ENCODE data around the gene THRAP3. TPM values are rescaled to one million over a fixed set of nuclear protein-coding genes. Genes with fewer than 3 reads are reported as not detected.

The THRAP3 gene
- total and polyA plus RNA-seq, 9 of the 15 experiments (the other 6 are each of a cell fraction or from before 2014, with no cell fraction given): 66.2 to 135 (median 113) TPM

DNA sequence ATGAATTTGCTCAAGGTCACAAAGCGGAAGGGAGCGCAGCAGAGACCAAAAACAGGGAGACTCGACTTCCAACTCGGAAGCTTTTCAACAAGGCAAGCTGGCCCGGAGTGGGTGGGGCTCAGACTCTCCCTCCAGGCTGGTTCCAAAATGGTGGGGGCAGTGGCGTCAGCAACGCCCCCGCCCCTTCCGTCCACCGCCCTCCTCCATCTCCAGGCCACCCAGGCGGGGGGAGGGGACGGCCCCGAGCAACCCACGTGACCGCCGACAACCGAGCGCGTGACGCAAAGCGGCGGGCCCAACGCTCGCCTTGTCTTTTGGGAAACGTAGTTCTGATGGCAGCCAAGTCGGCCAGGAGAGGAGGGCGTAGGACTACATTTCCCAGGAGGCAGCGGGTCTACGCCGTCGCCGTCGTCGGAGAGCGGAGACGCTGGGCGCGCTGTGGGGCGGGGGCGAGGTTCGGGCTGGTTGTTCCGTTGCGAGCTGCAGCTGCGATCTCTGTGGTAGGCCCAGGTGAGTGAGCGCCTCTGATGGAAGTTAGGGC, at the start of gene THRAP3 (continued):
- TF ChIP-seq, protein P1, sequence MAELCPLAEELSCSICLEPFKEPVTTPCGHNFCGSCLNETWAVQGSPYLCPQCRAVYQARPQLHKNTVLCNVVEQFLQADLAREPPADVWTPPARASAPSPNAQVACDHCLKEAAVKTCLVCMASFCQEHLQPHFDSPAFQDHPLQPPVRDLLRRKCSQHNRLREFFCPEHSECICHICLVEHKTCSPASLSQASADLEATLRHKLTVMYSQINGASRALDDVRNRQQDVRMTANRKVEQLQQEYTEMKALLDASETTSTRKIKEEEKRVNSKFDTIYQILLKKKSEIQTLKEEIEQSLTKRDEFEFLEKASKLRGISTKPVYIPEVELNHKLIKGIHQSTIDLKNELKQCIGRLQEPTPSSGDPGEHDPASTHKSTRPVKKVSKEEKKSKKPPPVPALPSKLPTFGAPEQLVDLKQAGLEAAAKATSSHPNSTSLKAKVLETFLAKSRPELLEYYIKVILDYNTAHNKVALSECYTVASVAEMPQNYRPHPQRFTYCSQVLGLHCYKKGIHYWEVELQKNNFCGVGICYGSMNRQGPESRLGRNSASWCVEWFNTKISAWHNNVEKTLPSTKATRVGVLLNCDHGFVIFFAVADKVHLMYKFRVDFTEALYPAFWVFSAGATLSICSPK (IDR thresholded peaks at IDR 0.05; ENCODE audit: borderline replicate concordance): no peak
- TF ChIP-seq PYGO2 (tag; IDR thresholded peaks at IDR 0.05) (no peak), SETDB1 (IDR thresholded peaks at IDR 0.05; ENCODE audit: low read length) (no peak), CGGBP1 (CRISPR knock-in tag; IDR thresholded peaks at IDR 0.05) (peak; percentile 84; the same call in 1 of the 2 replicates), IRF9 (tag; IDR thresholded peaks at IDR 0.05) (no peak), ZNF518B (CRISPR knock-in tag; IDR thresholded peaks at IDR 0.05) (no peak), NFE2L1 (tag; IDR thresholded peaks at IDR 0.05; ENCODE audit: borderline replicate concordance, low read depth) (no peak), ZNF830 (CRISPR knock-in tag; IDR thresholded peaks at IDR 0.05) (no peak)
- TF ChIP-seq, protein P2, sequence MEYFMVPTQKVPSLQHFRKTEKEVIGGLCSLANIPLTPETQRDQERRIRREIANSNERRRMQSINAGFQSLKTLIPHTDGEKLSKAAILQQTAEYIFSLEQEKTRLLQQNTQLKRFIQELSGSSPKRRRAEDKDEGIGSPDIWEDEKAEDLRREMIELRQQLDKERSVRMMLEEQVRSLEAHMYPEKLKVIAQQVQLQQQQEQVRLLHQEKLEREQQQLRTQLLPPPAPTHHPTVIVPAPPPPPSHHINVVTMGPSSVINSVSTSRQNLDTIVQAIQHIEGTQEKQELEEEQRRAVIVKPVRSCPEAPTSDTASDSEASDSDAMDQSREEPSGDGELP (CRISPR knock-in tag; IDR thresholded peaks at IDR 0.05; ENCODE audit: borderline replicate concordance): peak; percentile 97
- TF ChIP-seq, protein P3, sequence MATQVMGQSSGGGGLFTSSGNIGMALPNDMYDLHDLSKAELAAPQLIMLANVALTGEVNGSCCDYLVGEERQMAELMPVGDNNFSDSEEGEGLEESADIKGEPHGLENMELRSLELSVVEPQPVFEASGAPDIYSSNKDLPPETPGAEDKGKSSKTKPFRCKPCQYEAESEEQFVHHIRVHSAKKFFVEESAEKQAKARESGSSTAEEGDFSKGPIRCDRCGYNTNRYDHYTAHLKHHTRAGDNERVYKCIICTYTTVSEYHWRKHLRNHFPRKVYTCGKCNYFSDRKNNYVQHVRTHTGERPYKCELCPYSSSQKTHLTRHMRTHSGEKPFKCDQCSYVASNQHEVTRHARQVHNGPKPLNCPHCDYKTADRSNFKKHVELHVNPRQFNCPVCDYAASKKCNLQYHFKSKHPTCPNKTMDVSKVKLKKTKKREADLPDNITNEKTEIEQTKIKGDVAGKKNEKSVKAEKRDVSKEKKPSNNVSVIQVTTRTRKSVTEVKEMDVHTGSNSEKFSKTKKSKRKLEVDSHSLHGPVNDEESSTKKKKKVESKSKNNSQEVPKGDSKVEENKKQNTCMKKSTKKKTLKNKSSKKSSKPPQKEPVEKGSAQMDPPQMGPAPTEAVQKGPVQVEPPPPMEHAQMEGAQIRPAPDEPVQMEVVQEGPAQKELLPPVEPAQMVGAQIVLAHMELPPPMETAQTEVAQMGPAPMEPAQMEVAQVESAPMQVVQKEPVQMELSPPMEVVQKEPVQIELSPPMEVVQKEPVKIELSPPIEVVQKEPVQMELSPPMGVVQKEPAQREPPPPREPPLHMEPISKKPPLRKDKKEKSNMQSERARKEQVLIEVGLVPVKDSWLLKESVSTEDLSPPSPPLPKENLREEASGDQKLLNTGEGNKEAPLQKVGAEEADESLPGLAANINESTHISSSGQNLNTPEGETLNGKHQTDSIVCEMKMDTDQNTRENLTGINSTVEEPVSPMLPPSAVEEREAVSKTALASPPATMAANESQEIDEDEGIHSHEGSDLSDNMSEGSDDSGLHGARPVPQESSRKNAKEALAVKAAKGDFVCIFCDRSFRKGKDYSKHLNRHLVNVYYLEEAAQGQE (IDR thresholded peaks at IDR 0.05; ENCODE audit: borderline replicate concordance): peak; percentile 97
- TF ChIP-seq, protein P3 (CRISPR knock-in tag; IDR thresholded peaks at IDR 0.05; ENCODE audit: low read depth): no peak

Data from K562 (cell line).